WTC11 (cell line): Measurements from ENCODE around the gene HCRTR1.

Experiments
- JUN ChIP-seq: sonication (generic); formaldehyde crosslinking; IDR thresholded peaks from 2 replicates; pipeline ENCODE4 v1.8.0; 2023; ENCODE audit warnings: mild to moderate bottlenecking, missing genetic modification reagents
- MXD4 ChIP-seq: fragments of 250-450 bp; sonication (Bioruptor Pico); IDR thresholded peaks from 2 replicates; pipeline ENCODE4 v1.8.0; 2021; ENCODE audit warnings: mild to moderate bottlenecking, moderate library complexity, borderline replicate concordance
- NFYB ChIP-seq: sonication (generic); formaldehyde crosslinking; conservative IDR thresholded peaks from 2 replicates; pipeline ENCODE4 v1.8.0; 2022; ENCODE audit warnings: low read depth, missing genetic modification reagents
- ZBTB21 ChIP-seq: sonication (generic); formaldehyde crosslinking; IDR thresholded peaks from 2 replicates; pipeline ENCODE4 v1.8.1; 2023; ENCODE audit warnings: mild to moderate bottlenecking, missing genetic modification reagents, borderline replicate concordance
- TF ChIP-seq, protein P1 (sequence below): fragments of 200-600 bp; IDR thresholded peaks from 2 replicates; pipeline ENCODE4 v1.8.0; 2022; ENCODE audit warnings: antibody characterized with exemption
- TF ChIP-seq, protein P2 (sequence below): sonication (generic); formaldehyde crosslinking; IDR thresholded peaks from 2 replicates; pipeline ENCODE4 v1.8.0; 2022; ENCODE audit warnings: mild to moderate bottlenecking, missing genetic modification reagents
- TF ChIP-seq, protein P3 (sequence below): sonication (generic); formaldehyde crosslinking; IDR thresholded peaks from 2 replicates; pipeline ENCODE4 v1.8.0; 2022; ENCODE audit warnings: mild to moderate bottlenecking, missing genetic modification reagents

DNA sequence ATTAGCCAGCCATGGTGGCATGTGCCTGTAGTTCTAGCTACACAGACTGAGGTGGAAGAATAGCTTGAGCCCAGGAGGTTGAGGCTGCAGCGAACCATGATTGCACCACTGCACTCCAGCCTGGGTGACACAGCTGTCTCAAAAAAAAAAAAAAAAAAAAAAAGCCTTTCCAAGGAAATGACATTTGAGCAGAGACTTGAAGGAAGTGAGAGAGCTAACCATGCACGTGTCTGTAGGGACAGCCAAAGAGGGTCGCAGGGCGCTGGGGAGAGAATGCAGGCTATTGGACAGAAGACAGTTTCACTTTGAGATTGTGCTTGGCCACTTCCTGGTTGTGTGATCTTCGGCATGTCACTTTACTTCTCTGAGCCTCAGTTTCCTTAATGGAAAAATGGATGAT, 6.8 kb downstream of the HCRTR1 start:
- TF ChIP-seq, protein P1, sequence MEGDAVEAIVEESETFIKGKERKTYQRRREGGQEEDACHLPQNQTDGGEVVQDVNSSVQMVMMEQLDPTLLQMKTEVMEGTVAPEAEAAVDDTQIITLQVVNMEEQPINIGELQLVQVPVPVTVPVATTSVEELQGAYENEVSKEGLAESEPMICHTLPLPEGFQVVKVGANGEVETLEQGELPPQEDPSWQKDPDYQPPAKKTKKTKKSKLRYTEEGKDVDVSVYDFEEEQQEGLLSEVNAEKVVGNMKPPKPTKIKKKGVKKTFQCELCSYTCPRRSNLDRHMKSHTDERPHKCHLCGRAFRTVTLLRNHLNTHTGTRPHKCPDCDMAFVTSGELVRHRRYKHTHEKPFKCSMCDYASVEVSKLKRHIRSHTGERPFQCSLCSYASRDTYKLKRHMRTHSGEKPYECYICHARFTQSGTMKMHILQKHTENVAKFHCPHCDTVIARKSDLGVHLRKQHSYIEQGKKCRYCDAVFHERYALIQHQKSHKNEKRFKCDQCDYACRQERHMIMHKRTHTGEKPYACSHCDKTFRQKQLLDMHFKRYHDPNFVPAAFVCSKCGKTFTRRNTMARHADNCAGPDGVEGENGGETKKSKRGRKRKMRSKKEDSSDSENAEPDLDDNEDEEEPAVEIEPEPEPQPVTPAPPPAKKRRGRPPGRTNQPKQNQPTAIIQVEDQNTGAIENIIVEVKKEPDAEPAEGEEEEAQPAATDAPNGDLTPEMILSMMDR, result no peak
- TF ChIP-seq MXD4 (CRISPR knock-in tag) (no peak), NFYB (CRISPR knock-in tag) (no peak), ZBTB21 (CRISPR knock-in tag) (no peak), JUN (no peak)
- TF ChIP-seq, protein P2, sequence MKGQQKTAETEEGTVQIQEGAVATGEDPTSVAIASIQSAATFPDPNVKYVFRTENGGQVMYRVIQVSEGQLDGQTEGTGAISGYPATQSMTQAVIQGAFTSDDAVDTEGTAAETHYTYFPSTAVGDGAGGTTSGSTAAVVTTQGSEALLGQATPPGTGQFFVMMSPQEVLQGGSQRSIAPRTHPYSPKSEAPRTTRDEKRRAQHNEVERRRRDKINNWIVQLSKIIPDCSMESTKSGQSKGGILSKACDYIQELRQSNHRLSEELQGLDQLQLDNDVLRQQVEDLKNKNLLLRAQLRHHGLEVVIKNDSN, result no peak
- TF ChIP-seq, protein P3, sequence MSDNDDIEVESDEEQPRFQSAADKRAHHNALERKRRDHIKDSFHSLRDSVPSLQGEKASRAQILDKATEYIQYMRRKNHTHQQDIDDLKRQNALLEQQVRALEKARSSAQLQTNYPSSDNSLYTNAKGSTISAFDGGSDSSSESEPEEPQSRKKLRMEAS, result no peak
